Testis (tissue), 3 donors: Measurements from ENCODE around the gene DEXI. TPM values are rescaled to one million over a fixed set of nuclear protein-coding genes. Genes with fewer than 3 reads are reported as not detected.

Experiments used
- DNase-seq: peaks from one replicate; pipeline ENCODE4 v3.0.0-alpha.2; 2019
- H3K27ac ChIP-seq, 2 donors: fragments of 200-600 bp; sonication (generic); one replicate each; pipeline ENCODE4 v1.5.1; 2019
- H3K27me3 ChIP-seq: fragments of 200-600 bp; sonication (generic); one replicate; pipeline ENCODE4 v1.5.1; 2019
- H3K36me3 ChIP-seq: fragments of 200-600 bp; sonication (generic); one replicate; pipeline ENCODE4 v1.5.1; 2017; ENCODE audit warnings: low read depth; ENCODE audit errors: missing control alignments
- H3K4me1 ChIP-seq: fragments of 200-600 bp; sonication (generic); one replicate; pipeline ENCODE4 v1.5.1; 2019
- H3K4me3 ChIP-seq, 2 donors: fragments of 200-600 bp; sonication (generic); one replicate each; pipeline ENCODE4 v1.5.1; 2017 to 2019
- H3K9me3 ChIP-seq: fragments of 200-600 bp; sonication (generic); one replicate; pipeline ENCODE4 v1.5.1; 2017
- CTCF ChIP-seq, 3 experiments: fragments of 450-650 bp in 2 of 3; fragments of 200-600 bp in 1 of 3; sonication (generic) in 1 of 3; IDR thresholded peaks; one replicate each; pipeline ENCODE4 v1.5.1; 2016 to 2019; ENCODE audit warnings: antibody characterized with exemption in 3 of 3, mild to moderate bottlenecking in 2 of 3, moderate library complexity in 1 of 3
- POLR2A ChIP-seq: fragments of 450-650 bp; IDR thresholded peaks from one replicate; pipeline ENCODE4 v1.6.1; 2017; ENCODE audit warnings: antibody characterized with exemption, mild to moderate bottlenecking, moderate library complexity
- WGBS, 2 donors: methylation state at CpG; one replicate each; pipeline ENCODE4 v1.1.5; 2018; 5-methylcytosine and 5-hydroxymethylcytosine counted together
- intact Hi-C: fragments of 100-400 bp; cut with DNase I; formaldehyde crosslinking; loops from one replicate; pipeline ENCODE4 v1.15.1; 2023; ENCODE audit warnings: low total_unique reads
- polyA plus RNA-seq: library from polyadenylated mRNA; stranded (reverse); fragments of 350-450 nt; fragmentation: Illumina TruSeq; extraction: RNeasy Lipid Tissue Mini Kit (QIAGEN cat#74804); gene quantifications from one replicate; pipeline ENCODE4 v1.2.3, GENCODE V29; 2014; ENCODE audit warnings: low read depth, low replicate concordance; ENCODE audit not compliant: insufficient read depth
- total RNA-seq, 2 donors: library from RNA; depleted of rRNA; stranded (reverse); fragments of >200 nt; gene quantifications; one replicate each; pipeline ENCODE4 v1.2.3, GENCODE V29; 2016

The DEXI gene
- total and polyA plus RNA-seq, 3 donors from 2014 or later, result 30.0 to 57.4 (median 39.0) TPM

- Histone ChIP-seq H3K4me3 (no peak overlapping the region), H3K36me3 (no peaks in the 10 kb centered on the region), H3K9me3 (no peaks in the 10 kb centered on the region), H3K27ac (no peak overlapping the region), H3K27me3 (no peaks in the 10 kb centered on the region), H3K4me1 (no peaks in the 10 kb centered on the region)
- WGBS, 2 donors, result 75 to 77% methylated on average over 10 of the region's 10 CpGs
- no peak for DNase-seq
- TF ChIP-seq POLR2A (no peak), CTCF (IDR thresholded peaks at IDR 0.05) (no peak)
- intact Hi-C loops, result no loop called here
These were observed 53.8 kb downstream of the DEXI start for GRCh38 chr16:10888320-10888937.

- Histone ChIP-seq H3K9me3 (no peaks in the 10 kb centered on the region), H3K27me3 (no peaks in the 10 kb centered on the region), H3K4me3 (no peak overlapping the region), H3K4me1 (no peaks in the 10 kb centered on the region), H3K27ac (no peak overlapping the region), H3K36me3 (no peaks in the 10 kb centered on the region)
- TF ChIP-seq POLR2A (no peak), CTCF (IDR thresholded peaks at IDR 0.05) (no peak)
- WGBS, 2 donors, result 83 to 84% methylated on average over 6 of the region's 6 CpGs
- intact Hi-C loops, result no loop called here
- DNase-seq, result no peak
These were observed 57.0 kb downstream of the DEXI start for GRCh38 chr16:10885246-10885645.

GRCh38 chr16:10883004-10883403 is 59.3 kb downstream of the DEXI start:
- no peak overlapping the region for H3K4me3 ChIP-seq
- H3K27ac ChIP-seq, result no peak overlapping the region
- H3K4me1 ChIP-seq, result peaks cover 3% of the 10 kb centered on the region
- 90 to 96% methylated on average over 5 to 7 of the region's 7 CpGs for WGBS, 2 donors
- no peak for TF ChIP-seq CTCF (IDR thresholded peaks at IDR 0.05)
- TF ChIP-seq POLR2A, result no peak
- H3K27me3 ChIP-seq, result no peaks in the 10 kb centered on the region
- H3K36me3 ChIP-seq, result no peaks in the 10 kb centered on the region
- H3K9me3 ChIP-seq, result no peaks in the 10 kb centered on the region
- no peak for DNase-seq
- intact Hi-C loops, result no loop called here

GRCh38 chr16:10881479-10882030 is 60.7 kb downstream of the DEXI start:
- H3K9me3 ChIP-seq, result no peaks in the 10 kb centered on the region
- H3K36me3 ChIP-seq, result no peaks in the 10 kb centered on the region
- peaks cover 3% of the 10 kb centered on the region for H3K4me1 ChIP-seq
- no peaks in the 10 kb centered on the region for H3K27me3 ChIP-seq
- no peak for DNase-seq
- H3K27ac ChIP-seq, result no peak overlapping the region
- intact Hi-C loops, result no loop called here
- H3K4me3 ChIP-seq, result no peak overlapping the region
- 70 to 73% methylated on average over 7 of the region's 7 CpGs for WGBS, 2 donors
- no peak for TF ChIP-seq CTCF (IDR thresholded peaks at IDR 0.05)
- no peak for TF ChIP-seq POLR2A
